Ishikawa (cell line): ENCODE measurements around the gene CXCL17.

Experiments used
- TAF1 ChIP-seq: IDR thresholded peaks from 2 replicates; pipeline ENCODE4 v1.6.1; 2012; ENCODE audit warnings: low read depth, mild to moderate bottlenecking
- YY1 ChIP-seq: IDR thresholded peaks from 2 replicates; pipeline ENCODE4 v1.6.1; 2012; ENCODE audit warnings: low read depth

DNA sequence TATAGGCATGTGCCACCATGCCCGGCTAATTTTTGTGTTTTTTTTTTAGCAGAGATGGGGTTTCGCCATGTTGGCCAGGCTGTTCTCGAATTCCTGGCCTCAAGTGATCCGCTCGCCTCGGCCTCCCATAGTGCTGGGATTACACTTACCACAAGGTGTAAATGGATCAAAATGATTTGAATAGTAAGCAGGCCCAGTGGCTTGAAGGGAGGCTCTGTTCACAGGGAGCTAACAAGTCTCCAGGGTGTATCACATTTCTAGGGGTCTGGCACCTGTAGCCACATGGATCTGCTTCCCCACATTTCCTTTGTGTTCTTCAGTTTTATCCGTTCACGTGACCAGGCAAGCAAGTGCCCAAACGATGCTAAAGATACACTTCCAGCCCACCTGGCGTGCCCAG lies 39.2 kb downstream of the CXCL17 start:
- TF ChIP-seq YY1 = no peak
- no peak for TF ChIP-seq TAF1
